ENCODE measurements around the gene OR8I2.
"Not testable (repeated sequence)": the region's sequence is repeated elsewhere in the genome, so short reads cannot be mapped to it uniquely, and the experiment has no call there.

OR8I2 gene

DNA sequence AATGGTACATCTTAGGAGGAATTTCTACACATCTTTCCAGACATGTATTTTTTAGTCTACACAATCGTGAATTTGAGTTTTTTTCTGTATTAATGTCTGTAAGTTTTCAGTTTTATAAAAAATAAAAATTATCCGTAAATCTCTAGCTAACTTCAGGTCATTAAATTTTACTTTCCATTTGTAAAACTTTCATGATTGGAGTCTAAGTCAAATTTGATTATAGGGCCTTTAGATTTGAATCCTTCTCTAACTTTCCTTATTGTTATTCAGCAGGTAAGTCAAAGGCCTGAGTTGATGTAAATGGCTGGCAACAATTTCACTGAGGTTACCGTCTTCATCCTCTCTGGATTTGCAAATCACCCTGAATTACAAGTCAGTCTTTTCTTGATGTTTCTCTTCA lies at the start of gene OR8I2:
OR8I2 (plus strand) TSS at position 301 of the 400 bp plus-strand sequence; CDS start at position 301, 0 bp downstream.
- DNase-seq = no peak

- no peak for DNase-seq
These were observed 47.6 kb upstream of the OR8I2 start for GRCh38 chr11:56045538-56045937.

- no peak for DNase-seq
These were observed 44.6 kb upstream of the OR8I2 start for GRCh38 chr11:56048480-56048879.

GRCh38 chr11:56049487-56049886 lies 43.6 kb upstream of the OR8I2 start:
- DNase-seq = no peak

- DNase-seq = not testable (repeated sequence)
These were observed 36.7 kb upstream of the OR8I2 start for GRCh38 chr11:56056366-56056765.

DNA sequence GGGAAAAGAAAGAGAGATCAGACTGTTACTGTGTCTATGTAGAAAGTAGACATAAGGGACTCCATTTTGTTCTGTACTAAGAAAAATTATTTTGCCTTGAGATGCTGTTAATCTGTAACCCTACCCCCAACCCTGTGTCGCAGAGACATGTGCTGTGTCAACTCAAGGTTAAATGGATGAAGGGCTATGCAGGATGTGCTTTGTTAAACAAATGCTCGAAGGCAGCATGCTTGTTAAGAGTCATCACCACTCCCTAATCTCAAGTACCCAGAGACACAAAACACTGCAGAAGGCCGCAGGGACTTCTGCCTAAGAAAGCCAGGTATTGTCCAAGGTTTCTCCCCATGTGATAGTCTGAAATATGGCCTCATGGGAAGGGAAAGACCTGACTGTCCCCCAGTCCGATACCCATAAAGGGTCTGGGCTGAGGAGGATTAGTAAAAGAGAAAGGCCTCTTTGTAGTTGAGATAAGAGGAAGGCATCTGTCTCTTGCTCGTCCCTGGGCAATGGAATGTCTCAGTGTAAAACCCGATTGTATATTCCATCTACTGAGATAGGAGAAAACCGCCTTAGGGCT lies 35.4 kb upstream of the OR8I2 start:
- not testable (repeated sequence) for DNase-seq

DNA sequence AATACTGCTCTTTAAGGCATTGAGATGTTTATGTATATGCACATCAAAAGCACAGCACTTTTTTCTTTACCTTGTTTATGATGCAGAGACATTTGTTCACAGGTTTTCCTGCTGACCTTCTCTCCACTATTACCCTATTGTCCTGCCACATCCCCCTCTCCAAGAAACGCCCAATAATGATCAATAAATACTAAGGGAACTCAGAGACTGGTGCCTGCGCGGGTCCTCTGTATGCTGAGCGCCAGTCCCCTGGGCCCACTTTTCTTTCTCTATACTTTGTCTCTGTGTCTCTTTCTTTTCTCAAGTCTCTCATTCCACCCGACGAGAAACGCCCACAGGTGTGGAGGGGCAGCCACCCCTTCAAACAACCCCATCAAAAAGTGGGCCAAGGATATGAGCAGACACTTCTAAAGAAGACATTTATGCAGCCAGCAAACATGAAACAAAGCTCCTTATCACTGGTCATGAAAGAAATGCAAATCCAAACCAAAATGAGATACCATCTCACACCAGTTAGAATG lies 34.8 kb upstream of the OR8I2 start:
- not testable (repeated sequence) for DNase-seq

DNA sequence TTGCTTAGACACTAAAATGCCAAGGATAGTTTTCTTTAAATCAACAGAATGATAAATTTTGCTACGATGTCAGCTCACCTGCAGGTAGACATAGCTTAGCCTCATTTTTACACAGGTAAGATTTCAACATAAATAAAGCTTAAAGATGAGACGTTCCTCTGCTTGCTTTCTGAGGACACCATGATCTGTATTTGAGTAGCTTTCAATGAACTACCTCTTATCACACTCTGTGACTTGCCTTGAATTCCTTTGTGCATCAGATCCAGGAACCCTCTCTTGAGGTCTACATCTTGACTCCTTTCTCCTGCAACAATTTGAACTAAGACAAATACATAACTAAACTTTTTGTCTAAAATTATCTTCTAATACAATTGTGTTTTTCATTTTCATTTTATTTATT lies 26.1 kb upstream of the OR8I2 start:
- DNase-seq = no peak

DNA sequence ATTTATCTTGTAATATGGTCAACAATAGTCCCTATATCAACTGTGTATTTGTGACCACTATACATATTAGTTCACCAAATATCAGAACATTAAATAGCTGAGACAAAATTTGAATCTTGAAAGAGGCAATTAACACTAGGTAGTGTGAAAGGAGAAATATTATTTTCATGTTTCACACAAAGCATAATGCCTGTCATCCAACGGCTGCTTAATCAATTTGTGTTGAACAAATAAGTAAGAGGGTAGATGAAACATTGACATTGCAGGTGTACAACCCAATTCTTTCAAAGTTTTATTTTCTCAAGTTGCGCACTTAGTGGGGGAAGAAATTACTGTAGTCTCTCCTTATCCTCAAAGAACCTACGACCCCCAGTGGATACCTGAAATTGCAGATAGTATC lies 3.4 kb upstream of the OR8I2 start:
- no peak for DNase-seq

DNA sequence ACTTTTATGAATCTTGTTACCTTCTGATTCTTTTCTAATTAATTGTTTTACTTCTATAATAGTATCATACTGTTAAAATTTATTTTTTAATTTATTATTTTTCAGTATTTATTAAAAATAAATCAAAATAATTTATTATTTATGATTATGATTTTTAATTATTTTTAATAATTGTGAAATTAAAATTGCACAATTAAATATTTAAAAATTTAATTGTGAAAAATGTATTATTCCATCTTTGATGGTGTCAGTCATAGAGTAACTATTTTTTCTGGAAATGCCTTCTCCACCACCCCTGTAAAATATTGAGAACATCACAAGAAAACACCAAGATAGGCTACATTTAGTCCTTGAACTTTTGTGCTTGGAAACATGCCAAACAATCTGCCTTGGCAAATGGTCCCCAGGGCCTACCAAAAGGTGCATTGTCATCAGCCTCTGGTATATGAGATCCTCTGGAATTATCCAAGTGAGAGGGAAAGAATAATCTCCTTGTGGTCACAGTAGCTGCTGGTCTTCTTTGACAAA lies 10.2 kb downstream of the OR8I2 start, which contains the start of gene OR8H2:
OR8H2 (plus strand) TSS at position 478 of the 528 bp plus-strand sequence. CDS start 1,356 bp downstream, outside the sequence.
- no peak for DNase-seq

DNA sequence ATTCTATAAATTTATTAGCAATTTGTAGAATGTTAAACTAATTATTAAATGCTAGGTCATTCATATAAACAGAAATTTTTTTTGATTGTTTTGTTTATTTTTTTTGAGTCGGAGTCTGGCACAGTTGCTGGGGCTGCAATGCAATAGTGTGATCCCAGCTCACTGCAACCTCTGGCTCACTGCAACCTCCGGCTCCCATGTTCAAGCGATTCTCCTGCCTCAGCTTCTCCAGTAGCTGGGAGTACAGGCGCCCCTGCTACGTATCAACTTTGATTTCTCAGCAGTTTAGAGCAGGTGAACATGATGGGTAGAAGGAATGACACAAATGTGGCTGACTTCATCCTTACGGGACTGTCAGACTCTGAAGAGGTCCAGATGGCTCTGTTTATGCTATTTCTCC lies 29.0 kb downstream of the OR8I2 start, which contains the start of gene OR8H3:
OR8H3 (plus strand) TSS at position 301 of the 400 bp plus-strand sequence; CDS start at position 301, 0 bp downstream.
- DNase-seq = no peak

DNA sequence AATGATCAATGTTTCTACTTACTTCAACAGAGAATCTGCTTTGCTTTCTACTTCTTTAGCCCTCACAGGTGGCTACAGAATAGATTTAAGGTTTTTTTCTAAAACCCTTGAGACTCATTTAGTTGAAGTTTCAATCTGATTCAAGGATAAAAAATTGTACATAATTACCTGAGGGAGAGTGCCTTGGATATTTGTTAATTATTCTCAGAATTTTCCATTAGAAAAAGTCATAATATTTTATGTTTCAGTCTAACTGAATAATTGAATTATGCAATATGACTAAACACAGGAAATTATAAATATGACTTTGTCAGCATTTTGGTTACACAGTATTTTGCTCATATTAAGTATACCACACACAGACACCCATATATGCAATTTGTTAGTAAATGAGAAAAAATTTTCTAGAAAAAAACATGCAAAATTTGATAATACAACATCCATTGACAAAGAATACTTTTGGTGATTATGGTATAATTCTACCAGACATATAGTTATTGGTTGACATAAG lies 47.1 kb downstream of the OR8I2 start, which contains the start of gene OR8J3:
OR8J3 (minus strand) TSS at position 51 of the 511 bp plus-strand sequence. CDS start 2,483 bp downstream, outside the sequence.
- no peak for DNase-seq

GRCh38 chr11:56143681-56144080 lies 50.6 kb downstream of the OR8I2 start:
- DNase-seq = not testable (repeated sequence)

Measured in CD4-positive, alpha-beta T cell treated with Interferon alpha-2 for 1 hour (primary cell).